Liver (tissue), 9 donors: ENCODE results near the gene RCOR1. TPM values are rescaled to one million over a fixed set of nuclear protein-coding genes. Genes with fewer than 3 reads are reported as not detected.

Experiments
- DNase-seq: peaks from one replicate; pipeline ENCODE4 v3.0.0-alpha.2; 2017; ENCODE audit warnings: low spot score
- H3K27ac ChIP-seq, 2 donors: one replicate each; pipeline ENCODE4 v1.7.0; 2013; ENCODE audit warnings: inconsistent platforms in 2 of 2, low read length in 2 of 2, control low read depth in 1 of 2, low read depth in 1 of 2, mild to moderate bottlenecking in 1 of 2
- H3K27me3 ChIP-seq, 4 donors: one replicate each; pipeline versions ENCODE4 v1.6.1 to v1.7.0; 2013; ENCODE audit warnings: low read length in 3 of 4, inconsistent platforms in 1 of 4, mild to moderate bottlenecking in 1 of 4, moderate library complexity in 1 of 4; ENCODE audit not compliant: control insufficient read depth in 4 of 4, insufficient read depth in 4 of 4
- H3K36me3 ChIP-seq, 4 donors: one replicate each; pipeline versions ENCODE4 v1.6.1 to v1.7.0; 2013; ENCODE audit warnings: low read length in 3 of 4, mild to moderate bottlenecking in 3 of 4, low read depth in 1 of 4, moderate library complexity in 1 of 4; ENCODE audit not compliant: control insufficient read depth in 4 of 4, insufficient read depth in 3 of 4
- H3K4me1 ChIP-seq, 4 donors: one replicate each; pipeline versions ENCODE4 v1.6.1 to v1.7.0; 2013; ENCODE audit warnings: low read length in 3 of 4, mild to moderate bottlenecking in 3 of 4, moderate library complexity in 1 of 4; ENCODE audit not compliant: control insufficient read depth in 4 of 4, insufficient read depth in 4 of 4
- H3K4me3 ChIP-seq, 3 donors: one replicate each; pipeline versions ENCODE4 v1.6.1 to v1.7.0; 2013; ENCODE audit warnings: low read length in 3 of 3, control low read depth in 1 of 3, low read depth in 1 of 3, mild to moderate bottlenecking in 1 of 3
- H3K9ac ChIP-seq, 2 donors: one replicate each; pipeline ENCODE4 v1.7.0; 2013; ENCODE audit warnings: low read length in 2 of 2, mild to moderate bottlenecking in 2 of 2, moderate library complexity in 2 of 2, control low read depth in 1 of 2, low read depth in 1 of 2
- H3K9me3 ChIP-seq, 4 donors: one replicate each; pipeline versions ENCODE4 v1.6.1 to v1.7.0; 2013; ENCODE audit warnings: low read length in 3 of 4; ENCODE audit not compliant: control insufficient read depth in 4 of 4
- ATF3 ChIP-seq: IDR thresholded peaks from 2 replicates; pipeline ENCODE4 v1.6.1; 2016; ENCODE audit warnings: antibody characterized with exemption
- CTCF ChIP-seq: fragments of 150-350 bp; IDR thresholded peaks from 2 replicates; pipeline ENCODE4 v1.5.1; 2017; ENCODE audit warnings: improper control_type of control experiment, low read depth, low read length; ENCODE audit not compliant: missing input control
- EGR1 ChIP-seq, 2 donors: IDR thresholded peaks; 2 replicates each; pipeline ENCODE4 v1.6.1; 2016 to 2018; ENCODE audit warnings: antibody characterized with exemption in 2 of 2, low read depth in 2 of 2
- FOXA1 ChIP-seq: IDR thresholded peaks from 2 replicates; pipeline ENCODE4 v1.6.1; 2016; ENCODE audit warnings: antibody characterized with exemption
- FOXA2 ChIP-seq: IDR thresholded peaks from 2 replicates; pipeline ENCODE4 v1.6.1; 2016; ENCODE audit warnings: antibody characterized with exemption
- GABPA ChIP-seq, 2 donors: IDR thresholded peaks in 1 of 2; conservative IDR thresholded peaks in 1 of 2; 2 replicates each; pipeline ENCODE4 v1.6.1; 2016; ENCODE audit warnings: antibody characterized with exemption in 2 of 2, mild to moderate bottlenecking in 1 of 2, moderate library complexity in 1 of 2
- HNF4A ChIP-seq, 2 donors: conservative IDR thresholded peaks; 2 replicates each; pipeline ENCODE4 v1.6.1; 2016; ENCODE audit warnings: antibody characterized with exemption in 2 of 2, mild to moderate bottlenecking in 2 of 2
- HNF4G ChIP-seq: IDR thresholded peaks from 2 replicates; pipeline ENCODE4 v1.6.1; 2016; ENCODE audit warnings: antibody characterized with exemption
- JUND ChIP-seq, 2 donors: IDR thresholded peaks; 2 replicates each; pipeline ENCODE4 v1.6.1; 2016; ENCODE audit warnings: antibody characterized with exemption in 2 of 2
- MAX ChIP-seq: IDR thresholded peaks from 2 replicates; pipeline ENCODE4 v1.6.1; 2016; ENCODE audit warnings: antibody characterized with exemption
- NR2F2 ChIP-seq: IDR thresholded peaks from 2 replicates; pipeline ENCODE4 v1.6.1; 2016; ENCODE audit warnings: antibody characterized with exemption
- RAD21 ChIP-seq, 2 donors: IDR thresholded peaks; 2 replicates each; pipeline ENCODE4 v1.6.1; 2016; ENCODE audit warnings: antibody characterized with exemption in 2 of 2, mild to moderate bottlenecking in 2 of 2
- REST ChIP-seq: IDR thresholded peaks from 2 replicates; pipeline ENCODE4 v1.6.1; 2016; ENCODE audit warnings: antibody characterized with exemption, mild to moderate bottlenecking
- RXRA ChIP-seq, 2 donors: IDR thresholded peaks; 2 replicates each; pipeline ENCODE4 v1.6.1; 2017 to 2018; ENCODE audit warnings: antibody characterized with exemption in 2 of 2, mild to moderate bottlenecking in 1 of 2
- SP1 ChIP-seq: IDR thresholded peaks from 2 replicates; pipeline ENCODE4 v1.6.1; 2018; ENCODE audit warnings: antibody characterized with exemption, mild to moderate bottlenecking
- TAF1 ChIP-seq: conservative IDR thresholded peaks from 2 replicates; pipeline ENCODE4 v1.6.1; 2016; ENCODE audit warnings: antibody characterized with exemption, mild to moderate bottlenecking
- YY1 ChIP-seq: IDR thresholded peaks from 2 replicates; pipeline ENCODE4 v1.6.1; 2016; ENCODE audit warnings: antibody characterized with exemption, mild to moderate bottlenecking
- ZBTB33 ChIP-seq: IDR thresholded peaks from 2 replicates; pipeline ENCODE4 v1.6.1; 2016; ENCODE audit warnings: antibody characterized with exemption
- WGBS: extraction: QIAGEN DNeasy Blood & Tissue Kit; methylation state at CpG from one replicate; pipeline ENCODE4 v1.1.7; 2013; 5-methylcytosine and 5-hydroxymethylcytosine counted together
- polyA plus RNA-seq, 2 donors: library from polyadenylated mRNA; stranded (reverse) in 1 of 2; unstranded in 1 of 2; fragments of 200-250 nt in 1 of 2; fragments of >200 nt in 1 of 2; fragmentation: Nextera tagmentation in 1 of 2; extraction: Ambion mirVana in 1 of 2; gene quantifications; one replicate each; pipeline versions ENCODE4 v1.2.1 to v1.2.3, GENCODE V29; 2013 to 2015
- total RNA-seq, 2 donors: library from RNA; depleted of rRNA; stranded (reverse); fragments of >200 nt; gene quantifications; one replicate each; pipeline ENCODE4 v1.2.3, GENCODE V29; 2014
- donor health status: healthy.
- donor health status: healthy.
- donor health status: healthy.
- donor health status: healthy.
- donor health status: healthy.

RCOR1 gene
- total and polyA plus RNA-seq, 4 donors = 4.2 to 17.0 (median 5.7) TPM

- H3K9me3 ChIP-seq = no peaks in the 10 kb centered on the region
- H3K9ac ChIP-seq = no peak overlapping the region
- H3K36me3 ChIP-seq = peaks cover 0 to 3% (median under 1%) of the 10 kb centered on the region in 4 donors
- no peak for DNase-seq
- peaks cover 0 to 8% (median 3%) of the 10 kb centered on the region in 4 donors for H3K4me1 ChIP-seq
- TF ChIP-seq FOXA2 (no peak), YY1 (no peak), SP1 (no peak), REST (no peak), CTCF (no peak), NR2F2 (no peak), ATF3 (no peak), FOXA1 (no peak), ZBTB33 (no peak), RXRA (IDR thresholded peaks at IDR 0.05) (no peak), HNF4G (no peak), TAF1 (no peak), HNF4A (conservative IDR thresholded peaks at IDR 0.05) (no peak), RAD21 (IDR thresholded peaks at IDR 0.05) (no peak), GABPA (IDR thresholded peaks at IDR 0.05 in 1 of 2, conservative IDR thresholded peaks at IDR 0.05 in 1 of 2) (no peak)
- WGBS = 89% methylated on average over 4 of the region's 4 CpGs
- no peak overlapping the region for H3K4me3 ChIP-seq
- no peak overlapping the region for H3K27ac ChIP-seq
- no peaks in the 10 kb centered on the region for H3K27me3 ChIP-seq
These were observed 11.0 kb downstream of the RCOR1 start for GRCh38 chr14:102603293-102603907.

- peaks cover 0 to under 1% (median 0%) of the 10 kb centered on the region in 4 donors for H3K36me3 ChIP-seq
These were observed 11.7 kb downstream of the RCOR1 start for GRCh38 chr14:102604183-102604582.

More at GRCh38 chr14:102604183-102604582, 11.7 kb downstream of the RCOR1 start:
- H3K4me1 ChIP-seq = peaks cover 0 to 8% (median 3%) of the 10 kb centered on the region in 4 donors
- TF ChIP-seq ZBTB33 (no peak), HNF4A (conservative IDR thresholded peaks at IDR 0.05) (no peak), ATF3 (no peak), JUND (IDR thresholded peaks at IDR 0.05) (no peak), EGR1 (IDR thresholded peaks at IDR 0.05; ENCODE audit: low read depth in 2 of 2) (no peak), HNF4G (no peak), RAD21 (IDR thresholded peaks at IDR 0.05) (no peak), TAF1 (no peak), RXRA (IDR thresholded peaks at IDR 0.05) (no peak), MAX (no peak), SP1 (no peak), NR2F2 (no peak), GABPA (IDR thresholded peaks at IDR 0.05 in 1 of 2, conservative IDR thresholded peaks at IDR 0.05 in 1 of 2) (no peak)
- no peak overlapping the region for H3K9ac ChIP-seq
- 94% methylated on average over 2 of the region's 2 CpGs for WGBS
- H3K4me3 ChIP-seq = no peak overlapping the region
- DNase-seq = no peak
- no peak overlapping the region for H3K27ac ChIP-seq
- no peaks in the 10 kb centered on the region for H3K27me3 ChIP-seq
- no peaks in the 10 kb centered on the region for H3K9me3 ChIP-seq
